ENCODE measurements around the gene CEP104. TPM values are rescaled to one million over a fixed set of nuclear protein-coding genes. Genes with fewer than 3 reads are reported as not detected.
A peak's percentile ranks its signal among the peaks of the same experiment; 100 is the strongest.

Gene CEP104
- total RNA-seq, 1 experiment from 2014 or later, result 34.5 TPM

DNA sequence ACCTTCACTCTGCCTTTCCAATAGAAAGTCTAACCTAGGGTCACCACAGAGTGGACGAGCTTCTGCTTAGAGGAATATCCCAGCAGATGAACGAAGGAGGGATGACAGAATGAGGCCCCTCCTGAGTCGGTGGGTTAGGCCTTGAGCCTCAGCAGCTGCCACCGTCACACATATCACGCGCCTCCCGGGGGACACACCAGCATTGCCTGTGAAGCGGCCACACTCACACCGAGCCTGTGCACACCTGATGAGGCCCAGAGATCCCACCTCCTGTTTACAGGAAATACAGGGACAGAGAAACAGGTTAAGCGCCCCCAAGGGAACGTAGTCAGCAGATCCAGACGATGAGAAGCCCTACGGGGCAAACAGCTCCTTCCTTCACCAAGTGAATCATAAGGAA, 35.6 kb downstream of the CEP104 start:
- no peaks in the 10 kb centered on the region for H3K27me3 ChIP-seq (ENCODE audit: insufficient read depth, low read length)
- no peak overlapping the region for H3T11ph ChIP-seq (ENCODE audit: low read length)
- no peak overlapping the region for H3K27ac ChIP-seq (ENCODE audit: insufficient read length, low read depth, low read length)
- DNase-seq, result peak; percentile 54
- no peak overlapping the region for H2BK120ac ChIP-seq (ENCODE audit: low read depth, low read length, poor library complexity, severe bottlenecking)
- no peaks in the 10 kb centered on the region for H4K20me1 ChIP-seq (ENCODE audit: control insufficient read depth, insufficient read depth, insufficient read length)
- H2AK5ac ChIP-seq (ENCODE audit: insufficient read length, low read length), result no peak overlapping the region
- H4K91ac ChIP-seq (ENCODE audit: insufficient read length, low read depth, low read length), result no peak overlapping the region
- H3K9me3 ChIP-seq (ENCODE audit: control insufficient read depth, low read depth, low read length), result no peaks in the 10 kb centered on the region
- no peak overlapping the region for H3K56ac ChIP-seq (ENCODE audit: insufficient read length, low read depth, low read length)
- H3K18ac ChIP-seq (ENCODE audit: insufficient read length, low read depth, low read length), result no peak overlapping the region
- H2AFZ ChIP-seq (ENCODE audit: low read length), result no peak overlapping the region
- H4K5ac ChIP-seq (ENCODE audit: insufficient read length, low read depth, low read length), result no peak overlapping the region
- H2BK20ac ChIP-seq (ENCODE audit: low read depth, low read length, poor library complexity, severe bottlenecking), result no peak overlapping the region
- H3K4me2 ChIP-seq (ENCODE audit: insufficient read depth, insufficient read length, low read length), result no peak overlapping the region
- no peak overlapping the region for H2BK12ac ChIP-seq (ENCODE audit: insufficient read length, low read depth, low read length)
- no peaks in the 10 kb centered on the region for H3K23me2 ChIP-seq (ENCODE audit: insufficient read length, low read depth, low read length, poor library complexity, severe bottlenecking)
- H3K27me3 Mint-ChIP-seq (ENCODE audit: low read depth), result no peaks in the 10 kb centered on the region; the same call in 1 of the 2 replicates
- no peaks in the 10 kb centered on the region for H3K9me3 Mint-ChIP-seq
- H3K4me1 Mint-ChIP-seq, result 0 out of 4 replicates have a peak, but pooled peaks cover 0 to 2% of the 10 kb centered on the region in 2 experiments
- H3K79me2 ChIP-seq (ENCODE audit: insufficient read depth, low read length), result no peaks in the 10 kb centered on the region
- no peak overlapping the region for H3K4ac ChIP-seq (ENCODE audit: low read depth, low read length)
- H2BK15ac ChIP-seq (ENCODE audit: low read depth, low read length), result no peak overlapping the region
- H3K14ac ChIP-seq (ENCODE audit: insufficient read depth, low read length), result no peak overlapping the region
- no peak overlapping the region for H4K8ac ChIP-seq (replicated peaks; ENCODE audit: insufficient read length, low read depth, low read length)
- H2BK5ac ChIP-seq (ENCODE audit: insufficient read length, low read length), result no peak overlapping the region
- H3K4me1 ChIP-seq (ENCODE audit: insufficient read depth, low read length), result no peaks in the 10 kb centered on the region
- peak overlapping the region in 1 of 3 experiments; percentile 66; a peak in 2 of 7 replicates for H3K27ac Mint-ChIP-seq
- peaks cover 8 to 37% (median 19%) of the 10 kb centered on the region in 3 experiments; a peak in 6 of 7 replicates for H3K36me3 Mint-ChIP-seq (ENCODE audit: insufficient read depth in 1 of 3, low read depth in 3 of 3)
- H3K9ac ChIP-seq (ENCODE audit: extremely low read depth, insufficient read length, low read length), result no peak overlapping the region
- no peak overlapping the region for H3K23ac ChIP-seq (ENCODE audit: insufficient read length, low read depth, low read length)
- WGBS (ENCODE audit: extremely low coverage, insufficient read length, low lambda C conversion rate), result no CpG with 5 or more reads among the region's 13 CpGs
- H3K4me3 Mint-ChIP-seq, result no peak overlapping the region
- H3K79me1 ChIP-seq (ENCODE audit: insufficient read depth, low read depth, low read length, poor library complexity, severe bottlenecking), result no peaks in the 10 kb centered on the region
- TF ChIP-seq, protein P1, sequence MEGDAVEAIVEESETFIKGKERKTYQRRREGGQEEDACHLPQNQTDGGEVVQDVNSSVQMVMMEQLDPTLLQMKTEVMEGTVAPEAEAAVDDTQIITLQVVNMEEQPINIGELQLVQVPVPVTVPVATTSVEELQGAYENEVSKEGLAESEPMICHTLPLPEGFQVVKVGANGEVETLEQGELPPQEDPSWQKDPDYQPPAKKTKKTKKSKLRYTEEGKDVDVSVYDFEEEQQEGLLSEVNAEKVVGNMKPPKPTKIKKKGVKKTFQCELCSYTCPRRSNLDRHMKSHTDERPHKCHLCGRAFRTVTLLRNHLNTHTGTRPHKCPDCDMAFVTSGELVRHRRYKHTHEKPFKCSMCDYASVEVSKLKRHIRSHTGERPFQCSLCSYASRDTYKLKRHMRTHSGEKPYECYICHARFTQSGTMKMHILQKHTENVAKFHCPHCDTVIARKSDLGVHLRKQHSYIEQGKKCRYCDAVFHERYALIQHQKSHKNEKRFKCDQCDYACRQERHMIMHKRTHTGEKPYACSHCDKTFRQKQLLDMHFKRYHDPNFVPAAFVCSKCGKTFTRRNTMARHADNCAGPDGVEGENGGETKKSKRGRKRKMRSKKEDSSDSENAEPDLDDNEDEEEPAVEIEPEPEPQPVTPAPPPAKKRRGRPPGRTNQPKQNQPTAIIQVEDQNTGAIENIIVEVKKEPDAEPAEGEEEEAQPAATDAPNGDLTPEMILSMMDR (conservative IDR thresholded peaks at IDR 0.05), result peak; percentile 59

Data from H9 (cell line).